Karpas-422 (cell line): ENCODE data around the gene RGS9. TPM values are rescaled to one million over a fixed set of nuclear protein-coding genes. Genes with fewer than 3 reads are reported as not detected.

ENCODE experiments used
- DNase-seq: peaks from one replicate; pipeline ENCODE4 v3.0.0-alpha.2; 2015
- H2AFZ ChIP-seq: fragments of 200-600 bp; sonication (generic); 2 replicates; pipeline ENCODE4 v1.6.1; 2014; ENCODE audit warnings: antibody characterized with exemption, low read length, mixed read lengths
- H3K27ac ChIP-seq: fragments of 200-600 bp; sonication (generic); 2 replicates; pipeline ENCODE4 v1.5.1; 2014; ENCODE audit warnings: mild to moderate bottlenecking, low read length, moderate library complexity
- H3K27me3 ChIP-seq: fragments of 200-600 bp; sonication (generic); 2 replicates; pipeline ENCODE4 v1.6.1; 2014; ENCODE audit warnings: low read length, mixed read lengths
- H3K36me3 ChIP-seq: fragments of 200-600 bp; sonication (generic); 2 replicates; pipeline ENCODE4 v1.6.1; 2014; ENCODE audit warnings: low read length, mixed read lengths; ENCODE audit not compliant: insufficient read depth
- H3K4me1 ChIP-seq: fragments of 200-600 bp; sonication (generic); 2 replicates; pipeline ENCODE4 v1.6.1; 2014; ENCODE audit warnings: mild to moderate bottlenecking, low read length, mixed read lengths
- H3K4me2 ChIP-seq: fragments of 200-600 bp; sonication (generic); 2 replicates; pipeline ENCODE4 v1.6.1; 2014; ENCODE audit warnings: low read length, low read depth, mild to moderate bottlenecking; ENCODE audit not compliant: poor library complexity, severe bottlenecking
- H3K4me3 ChIP-seq: fragments of 200-600 bp; sonication (generic); 2 replicates; pipeline ENCODE4 v1.5.1; 2014; ENCODE audit warnings: mild to moderate bottlenecking, antibody characterized with exemption, low read length, mixed read lengths
- H3K79me2 ChIP-seq: fragments of 200-600 bp; sonication (generic); 2 replicates; pipeline ENCODE4 v1.6.1; 2014; ENCODE audit warnings: mild to moderate bottlenecking, low read length, mixed read lengths
- H3K9ac ChIP-seq: fragments of 200-600 bp; sonication (generic); 2 replicates; pipeline ENCODE4 v1.6.0; 2014; ENCODE audit warnings: low read length
- H3K9me2 ChIP-seq: fragments of 200-600 bp; sonication (generic), shearing (Covaris generic); replicated peaks from 2 replicates; pipeline ENCODE4 v1.6.0; 2014; ENCODE audit warnings: mild to moderate bottlenecking, low read length, moderate library complexity; ENCODE audit not compliant: insufficient read depth
- H3K9me3 ChIP-seq: fragments of 300-700, 200-600 bp; sonication (generic); 2 replicates; pipeline ENCODE4 v1.6.1; 2014; ENCODE audit warnings: low read length, mixed read lengths
- H4K20me1 ChIP-seq: fragments of 200-600 bp; sonication (generic); 2 replicates; pipeline ENCODE4 v1.6.1; 2014; ENCODE audit warnings: mild to moderate bottlenecking, antibody characterized with exemption, low read length, low read depth; ENCODE audit not compliant: insufficient read depth
- total RNA-seq: library from RNA; depleted of rRNA; stranded (reverse); fragments of >200 nt; shearing (Covaris generic); gene quantifications from 2 replicates; pipeline ENCODE4 v1.2.3, GENCODE V29; 2014; ENCODE audit warnings: low replicate concordance

Gene RGS9
- total RNA-seq, 1 experiment from 2014 or later = 12.9 TPM

DNA sequence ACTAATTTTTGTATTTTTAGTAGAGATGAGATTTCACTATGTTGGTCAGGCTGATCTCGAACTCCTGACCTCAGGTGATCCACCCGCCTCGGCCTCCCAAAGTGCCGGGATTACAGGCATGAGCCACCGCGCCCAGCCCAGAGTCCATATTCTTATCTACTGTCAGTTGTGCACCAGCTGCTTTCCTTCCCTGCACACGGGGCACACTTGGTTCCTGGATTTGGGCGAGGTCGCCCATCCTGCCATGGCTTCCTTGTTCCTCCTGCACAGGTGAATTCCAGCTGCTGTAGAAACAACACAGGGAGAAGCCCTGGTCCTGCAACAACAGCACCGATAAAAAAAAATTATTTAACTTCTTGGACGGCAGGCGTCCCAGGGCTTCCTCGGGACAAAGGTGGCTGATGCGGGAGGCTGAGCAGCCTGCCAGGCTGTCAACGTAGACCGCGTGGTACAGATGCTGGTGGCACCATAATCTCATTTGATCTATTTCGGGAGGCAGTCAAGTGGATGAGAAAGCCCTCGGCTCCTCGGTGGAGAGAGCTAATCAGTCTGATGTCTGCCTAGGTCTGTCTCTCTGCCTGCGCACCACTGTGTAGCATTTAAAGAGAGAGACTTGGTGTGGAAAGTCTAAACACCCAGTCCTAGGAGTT lies 19.1 kb downstream of the RGS9 start:
- Histone ChIP-seq H3K4me3 (no peak overlapping the region), H4K20me1 (no peaks in the 10 kb centered on the region), H3K79me2 (no peaks in the 10 kb centered on the region), H3K9me2 (no peaks in the 10 kb centered on the region), H3K4me2 (no peak overlapping the region), H3K9me3 (no peaks in the 10 kb centered on the region), H3K4me1 (peaks cover 10% of the 10 kb centered on the region), H3K27me3 (no peaks in the 10 kb centered on the region), H3K36me3 (no peaks in the 10 kb centered on the region), H3K9ac (no peak overlapping the region), H3K27ac (no peak overlapping the region), H2AFZ (no peak overlapping the region)
- no peak for DNase-seq

DNA sequence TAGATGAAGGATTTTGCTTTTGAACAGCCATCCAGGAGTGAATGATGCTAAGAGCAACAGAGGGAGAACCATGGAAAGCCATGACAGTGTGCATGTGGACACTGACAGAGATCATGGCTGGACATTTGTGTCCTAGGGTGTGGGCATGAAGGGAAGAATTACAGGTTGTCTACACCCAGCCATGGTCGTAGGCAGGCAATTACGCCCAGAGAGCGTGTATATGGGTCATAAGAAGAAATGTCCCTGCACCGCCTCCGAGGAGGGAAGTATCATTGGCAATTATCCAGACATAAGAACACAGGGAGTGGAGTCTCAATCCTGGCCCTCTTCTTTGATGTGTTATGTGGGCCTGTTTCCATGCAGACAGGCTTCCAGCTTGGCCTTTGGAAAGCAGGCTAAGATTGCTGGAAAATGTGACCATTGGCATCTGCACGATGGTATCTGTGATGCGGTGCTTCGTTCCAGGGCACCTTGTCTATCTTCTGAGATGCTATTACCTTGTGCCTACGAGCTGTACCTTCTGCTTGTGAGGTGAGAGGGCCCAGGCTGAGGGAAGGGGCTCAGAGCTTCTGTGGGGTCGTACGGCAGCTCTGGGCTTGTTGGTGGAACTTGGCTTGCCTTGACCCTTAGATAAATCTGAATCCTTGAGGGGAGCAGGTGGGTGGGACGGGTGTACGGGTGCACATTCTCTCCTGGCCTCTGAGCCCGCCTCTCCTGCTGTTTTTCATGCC lies 19.8 kb downstream of the RGS9 start:
- Histone ChIP-seq H3K4me1 (peaks cover 10% of the 10 kb centered on the region), H3K9me2 (no peaks in the 10 kb centered on the region), H3K36me3 (no peaks in the 10 kb centered on the region), H3K4me2 (no peak overlapping the region), H2AFZ (no peak overlapping the region), H3K9ac (no peak overlapping the region), H3K79me2 (no peaks in the 10 kb centered on the region), H3K4me3 (no peak overlapping the region), H4K20me1 (no peaks in the 10 kb centered on the region), H3K9me3 (no peaks in the 10 kb centered on the region), H3K27ac (no peak overlapping the region), H3K27me3 (no peaks in the 10 kb centered on the region)
- DNase-seq = no peak

DNA sequence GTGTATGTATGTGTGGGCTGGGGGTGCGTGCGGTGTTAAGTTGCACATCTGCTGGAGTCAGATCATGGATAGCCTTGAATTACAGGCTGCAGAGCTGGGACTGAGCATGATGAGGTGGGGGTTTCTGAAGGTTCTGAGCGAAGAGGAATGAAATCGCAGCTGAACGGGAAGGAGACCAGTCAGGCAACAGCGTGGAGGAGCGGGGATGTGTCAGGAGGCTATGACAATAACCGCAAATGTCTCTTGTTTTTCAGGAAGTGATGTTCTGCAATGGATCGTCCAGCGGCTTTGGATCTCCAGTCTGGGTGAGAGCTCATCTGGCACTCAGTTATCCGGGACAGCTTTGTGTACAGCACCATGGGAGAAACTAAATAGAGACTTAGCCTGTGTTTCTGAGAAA lies 20.9 kb downstream of the RGS9 start:
- H3K27ac ChIP-seq = no peak overlapping the region
- no peak overlapping the region for H3K4me3 ChIP-seq
- no peaks in the 10 kb centered on the region for H3K36me3 ChIP-seq
- H3K79me2 ChIP-seq = no peaks in the 10 kb centered on the region
- no peaks in the 10 kb centered on the region for H4K20me1 ChIP-seq
- DNase-seq = no peak
- H3K9me2 ChIP-seq = no peaks in the 10 kb centered on the region
- no peaks in the 10 kb centered on the region for H3K9me3 ChIP-seq
- peaks cover 10% of the 10 kb centered on the region for H3K4me1 ChIP-seq
- no peak overlapping the region for H3K9ac ChIP-seq
- no peaks in the 10 kb centered on the region for H3K27me3 ChIP-seq
- H2AFZ ChIP-seq = no peak overlapping the region
- no peak overlapping the region for H3K4me2 ChIP-seq

- Histone ChIP-seq H3K9me3 (no peaks in the 10 kb centered on the region), H3K27ac (no peak overlapping the region), H3K9ac (no peak overlapping the region), H3K36me3 (no peaks in the 10 kb centered on the region), H4K20me1 (no peaks in the 10 kb centered on the region), H3K4me3 (no peak overlapping the region), H3K4me1 (peaks cover 10% of the 10 kb centered on the region), H3K4me2 (no peak overlapping the region), H3K79me2 (no peaks in the 10 kb centered on the region), H3K9me2 (no peaks in the 10 kb centered on the region), H2AFZ (no peak overlapping the region), H3K27me3 (no peaks in the 10 kb centered on the region)
- DNase-seq = no peak
Observed at GRCh38 chr17:65158622-65159021, 21.5 kb downstream of the RGS9 start.

GRCh38 chr17:65160516-65160915 lies 23.3 kb downstream of the RGS9 start:
- H3K79me2 ChIP-seq = no peaks in the 10 kb centered on the region
- H3K4me1 ChIP-seq = peaks cover 13% of the 10 kb centered on the region
- H4K20me1 ChIP-seq = no peaks in the 10 kb centered on the region
- H3K36me3 ChIP-seq = no peaks in the 10 kb centered on the region
- no peak overlapping the region for H3K4me2 ChIP-seq
- no peak for DNase-seq
- H3K9ac ChIP-seq = no peak overlapping the region
- no peak overlapping the region for H2AFZ ChIP-seq
- H3K9me2 ChIP-seq = no peaks in the 10 kb centered on the region
- H3K4me3 ChIP-seq = no peak overlapping the region
- no peaks in the 10 kb centered on the region for H3K9me3 ChIP-seq
- H3K27me3 ChIP-seq = no peaks in the 10 kb centered on the region
- H3K27ac ChIP-seq = no peak overlapping the region

- H2AFZ ChIP-seq = no peak overlapping the region
- H3K4me2 ChIP-seq = peak overlapping the region; percentile 19
- no peak overlapping the region for H3K4me3 ChIP-seq
Observed at GRCh38 chr17:65163990-65164495, 26.9 kb downstream of the RGS9 start.

GRCh38 chr17:65166787-65167186 lies 29.6 kb downstream of the RGS9 start:
- no peak overlapping the region for H3K4me2 ChIP-seq
- no peak overlapping the region for H3K27ac ChIP-seq
- H4K20me1 ChIP-seq = no peaks in the 10 kb centered on the region
- no peaks in the 10 kb centered on the region for H3K9me3 ChIP-seq
- no peak overlapping the region for H3K9ac ChIP-seq
- H3K79me2 ChIP-seq = no peaks in the 10 kb centered on the region
- no peak overlapping the region for H3K4me3 ChIP-seq
- no peaks in the 10 kb centered on the region for H3K27me3 ChIP-seq
- H3K9me2 ChIP-seq = no peaks in the 10 kb centered on the region
- no peaks in the 10 kb centered on the region for H3K36me3 ChIP-seq
- peaks cover 8% of the 10 kb centered on the region for H3K4me1 ChIP-seq
- H2AFZ ChIP-seq = no peak overlapping the region
- DNase-seq = no peak

More at GRCh38 chr17:65163990-65164495, 26.9 kb downstream of the RGS9 start:
- H3K9me3 ChIP-seq = no peaks in the 10 kb centered on the region
- no peaks in the 10 kb centered on the region for H3K79me2 ChIP-seq
- no peak overlapping the region for H3K27ac ChIP-seq
- H3K9ac ChIP-seq = no peak overlapping the region
- no peaks in the 10 kb centered on the region for H4K20me1 ChIP-seq
- H3K9me2 ChIP-seq = no peaks in the 10 kb centered on the region
- H3K36me3 ChIP-seq = no peaks in the 10 kb centered on the region
- no peaks in the 10 kb centered on the region for H3K27me3 ChIP-seq
- DNase-seq = peak; percentile 75
- H3K4me1 ChIP-seq = peaks cover 8% of the 10 kb centered on the region

GRCh38 chr17:65167566-65167965 lies 30.4 kb downstream of the RGS9 start:
- Histone ChIP-seq H3K27me3 (no peaks in the 10 kb centered on the region), H3K4me3 (no peak overlapping the region), H3K4me2 (no peak overlapping the region), H3K27ac (no peak overlapping the region), H3K4me1 (peaks cover 8% of the 10 kb centered on the region), H3K9ac (no peak overlapping the region), H3K79me2 (no peaks in the 10 kb centered on the region), H3K36me3 (no peaks in the 10 kb centered on the region), H3K9me2 (no peaks in the 10 kb centered on the region), H2AFZ (no peak overlapping the region), H4K20me1 (no peaks in the 10 kb centered on the region), H3K9me3 (no peaks in the 10 kb centered on the region)
- DNase-seq = no peak
